HEK293T (cell line): ENCODE data around the gene DCPS.

Experiments
- BHLHE40 ChIP-seq: fragments of 450-650 bp; IDR thresholded peaks from 2 replicates; pipeline ENCODE4 v1.6.1; 2016; ENCODE audit warnings: mild to moderate bottlenecking, moderate library complexity, borderline replicate concordance
- CTBP1 ChIP-seq: fragments of 450-650 bp; IDR thresholded peaks from 2 replicates; pipeline ENCODE4 v1.6.1; 2016; ENCODE audit warnings: borderline replicate concordance
- ELF4 ChIP-seq: fragments of 450-650 bp; IDR thresholded peaks from 2 replicates; pipeline ENCODE4 v1.6.1; 2017; ENCODE audit warnings: antibody characterized with exemption
- FOXA1 ChIP-seq: fragments of 450-650 bp; IDR thresholded peaks from 2 replicates; pipeline ENCODE4 v1.6.1; 2016; ENCODE audit warnings: mild to moderate bottlenecking
- FOXK2 ChIP-seq: fragments of 450-650 bp; IDR thresholded peaks from 2 replicates; pipeline ENCODE4 v1.6.1; 2016; ENCODE audit warnings: mild to moderate bottlenecking
- FOXM1 ChIP-seq: fragments of 450-650 bp; IDR thresholded peaks from 2 replicates; pipeline ENCODE4 v1.6.1; 2017; ENCODE audit warnings: mild to moderate bottlenecking, borderline replicate concordance
- L3MBTL2 ChIP-seq: fragments of 450-650 bp; conservative IDR thresholded peaks from 2 replicates; pipeline ENCODE4 v1.6.1; 2016; ENCODE audit warnings: mild to moderate bottlenecking
- SP1 ChIP-seq: fragments of 450-650 bp; IDR thresholded peaks from 2 replicates; pipeline ENCODE4 v1.6.1; 2017
- TARDBP ChIP-seq: fragments of 450-650 bp; IDR thresholded peaks from 2 replicates; pipeline ENCODE4 v1.6.1; 2016

- TF ChIP-seq FOXA1 = no peak
- no peak for TF ChIP-seq ELF4
- TF ChIP-seq FOXM1 = no peak
- no peak for TF ChIP-seq SP1
- TF ChIP-seq FOXK2 = no peak
- TF ChIP-seq TARDBP = no peak
- no peak for TF ChIP-seq L3MBTL2
- no peak for TF ChIP-seq BHLHE40
- TF ChIP-seq CTBP1 = no peak
Observed at GRCh38 chr11:126293726-126294125, 10.1 kb upstream of the DCPS start.
